ENCODE measurements around the gene CTNND2. TPM values are rescaled to one million over a fixed set of nuclear protein-coding genes. Genes with fewer than 3 reads are reported as not detected.

Gene CTNND2
- total and polyA plus RNA-seq, 5 experiments from 2014 or later: not detected

GRCh38 chr5:10927608-10928007, 976.6 kb downstream of the CTNND2 start:
- Mint-ChIP-seq H3K27me3 (peaks cover 6 to 33% (median 12%) of the 10 kb centered on the region in 5 donors), H3K36me3 (peaks cover 0 to 7% (median 0%) of the 10 kb centered on the region in 3 donors), H3K4me3 (no peak overlapping the region), H3K4me1 (no peaks in the 10 kb centered on the region), H3K9me3 (peaks cover 6 to 18% (median 11%) of the 10 kb centered on the region in 9 donors), H3K27ac (no peak overlapping the region)
- ATAC-seq (no peak), DNase-seq (no peak)
- POLR2A ChIA-PET: no interaction called here

- H3K4me3 Mint-ChIP-seq: no peak overlapping the region
- peaks cover 5 to 59% (median 12%) of the 10 kb centered on the region in 5 donors for H3K27me3 Mint-ChIP-seq
- no peak overlapping the region for H3K27ac Mint-ChIP-seq
- H3K36me3 Mint-ChIP-seq: no peaks in the 10 kb centered on the region
- POLR2A ChIA-PET: no interaction called here
- DNase-seq (no peak), ATAC-seq (no peak)
- peaks cover 0 to 10% (median 0%) of the 10 kb centered on the region in 9 donors for H3K9me3 Mint-ChIP-seq
- H3K4me1 Mint-ChIP-seq: no peaks in the 10 kb centered on the region
These were observed 980.9 kb downstream of the CTNND2 start for GRCh38 chr5:10923310-10923709.
